HG03469 (cell line): Measurements from ENCODE around the gene KHDC1L.
"Not testable (repeated sequence)": the region's sequence is repeated elsewhere in the genome, so short reads cannot be mapped to it uniquely, and the experiment has no call there.

Experiments used
- ATAC-seq: cut with Tn5 transposase; IDR thresholded peaks from one replicate; pipeline ENCODE4 v1.9.1; 2021; ENCODE audit warnings: mild to moderate bottlenecking, moderate library complexity, moderate number of reproducible peaks; ENCODE audit not compliant: unreplicated experiment

KHDC1L gene, protein sequence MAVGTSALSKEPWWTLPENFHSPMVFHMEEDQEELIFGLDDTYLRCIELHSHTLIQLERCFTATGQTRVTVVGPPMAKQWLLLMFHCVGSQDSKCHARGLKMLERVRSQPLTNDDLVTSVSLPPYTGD

DNA sequence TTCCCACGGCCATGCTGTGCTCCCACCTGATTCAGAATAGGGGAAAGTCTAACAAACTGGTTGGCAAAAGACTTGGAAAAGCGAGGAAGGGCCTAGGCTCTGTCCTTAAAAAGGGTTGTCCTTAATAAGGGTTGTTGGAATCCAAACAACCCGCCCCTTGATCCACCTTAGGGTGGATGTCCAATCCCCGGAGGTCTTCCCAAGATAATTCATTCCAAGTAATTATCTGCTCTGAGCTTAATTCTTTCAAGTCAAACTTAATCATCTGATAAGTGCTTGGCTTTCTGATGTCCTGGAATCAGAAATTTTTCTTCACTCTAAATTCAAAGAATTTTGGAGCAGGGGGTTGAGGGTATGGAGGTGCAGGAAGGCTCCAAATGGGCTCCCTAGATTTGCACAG, at the start of gene KHDC1L:
Gene KHDC1L (minus strand): TSS at position 101 of the 400 bp plus-strand sequence. CDS start 88 bp downstream, at position 13.
- ATAC-seq, result no peak

DNA sequence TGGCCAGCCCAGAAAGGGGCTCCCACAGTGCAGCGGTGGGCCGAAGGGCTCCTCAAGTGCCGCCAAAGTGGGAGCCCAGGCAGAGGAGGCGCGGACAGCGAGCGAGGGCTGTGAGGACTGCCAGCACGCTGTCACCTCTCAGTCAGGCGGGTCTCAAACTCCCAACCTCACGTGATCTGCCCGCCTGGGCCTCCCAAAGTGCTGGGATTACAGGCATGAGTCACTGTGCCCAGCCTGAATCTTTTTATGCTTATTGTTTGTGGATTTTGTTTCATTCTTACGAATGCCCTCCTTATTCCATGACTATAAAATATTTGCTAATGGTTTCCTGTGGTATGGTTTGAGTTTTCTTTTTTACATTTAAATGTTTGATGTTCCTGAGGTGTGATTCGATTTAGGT, 44.0 kb upstream of the KHDC1L start:
- ATAC-seq, result not testable (repeated sequence)

DNA sequence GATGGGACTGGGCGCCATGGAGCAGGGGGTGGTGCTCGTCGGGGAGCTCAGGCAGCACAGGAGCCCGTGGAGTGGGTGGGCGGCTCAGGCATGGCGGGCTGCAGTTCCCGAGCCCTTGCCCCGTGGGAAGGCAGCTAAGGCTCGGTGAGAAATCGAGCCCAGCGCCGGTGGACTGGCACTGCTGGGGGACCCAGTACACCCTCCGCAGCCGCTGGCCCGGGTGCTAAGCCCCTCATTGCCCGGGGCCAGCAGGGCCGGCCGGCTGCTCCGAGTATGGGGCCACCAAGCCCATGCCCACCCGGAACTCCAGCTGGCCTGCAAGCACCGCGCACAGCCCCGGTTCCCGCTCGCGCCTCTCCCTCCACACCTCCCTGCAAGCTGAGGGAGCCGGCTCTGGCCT, 43.6 kb upstream of the KHDC1L start:
- ATAC-seq, result not testable (repeated sequence)

DNA sequence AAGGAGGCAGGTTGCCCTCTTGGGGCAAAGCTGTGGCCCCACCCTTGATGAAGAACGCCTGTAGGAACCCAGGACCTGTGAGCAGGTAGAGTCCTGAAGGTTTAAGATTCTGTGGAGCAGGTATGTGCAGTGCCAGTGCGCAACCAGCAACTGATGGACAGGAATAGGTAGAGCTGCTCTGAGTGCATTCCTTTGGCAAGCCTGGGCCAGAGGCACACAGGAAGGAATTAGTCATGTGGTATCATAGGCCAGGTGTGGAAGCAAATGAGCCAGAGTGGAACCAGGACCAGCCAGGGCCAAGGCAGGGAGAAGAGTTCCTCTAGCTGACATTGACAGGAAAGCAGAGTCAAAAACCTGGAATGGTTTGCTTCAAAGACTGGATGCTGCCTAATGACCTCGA, 39.1 kb upstream of the KHDC1L start:
- no peak for ATAC-seq

DNA sequence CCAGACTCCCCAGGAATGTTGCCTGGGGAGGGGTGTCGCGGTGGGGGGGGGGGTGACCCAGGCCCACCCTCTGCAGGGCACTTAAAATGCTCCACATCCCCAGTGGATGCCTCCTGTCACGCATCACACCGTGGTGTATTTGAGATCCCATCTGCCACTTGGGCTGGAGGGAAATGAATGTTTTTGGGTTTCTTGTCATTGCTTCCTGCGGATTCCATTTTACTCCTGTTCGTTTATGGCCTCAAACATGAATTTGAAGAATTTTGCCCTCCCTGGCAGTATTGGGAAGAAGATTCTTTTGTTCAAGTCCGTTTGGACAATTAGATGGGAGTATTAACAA, 38.2 kb upstream of the KHDC1L start:
- no peak for ATAC-seq

DNA sequence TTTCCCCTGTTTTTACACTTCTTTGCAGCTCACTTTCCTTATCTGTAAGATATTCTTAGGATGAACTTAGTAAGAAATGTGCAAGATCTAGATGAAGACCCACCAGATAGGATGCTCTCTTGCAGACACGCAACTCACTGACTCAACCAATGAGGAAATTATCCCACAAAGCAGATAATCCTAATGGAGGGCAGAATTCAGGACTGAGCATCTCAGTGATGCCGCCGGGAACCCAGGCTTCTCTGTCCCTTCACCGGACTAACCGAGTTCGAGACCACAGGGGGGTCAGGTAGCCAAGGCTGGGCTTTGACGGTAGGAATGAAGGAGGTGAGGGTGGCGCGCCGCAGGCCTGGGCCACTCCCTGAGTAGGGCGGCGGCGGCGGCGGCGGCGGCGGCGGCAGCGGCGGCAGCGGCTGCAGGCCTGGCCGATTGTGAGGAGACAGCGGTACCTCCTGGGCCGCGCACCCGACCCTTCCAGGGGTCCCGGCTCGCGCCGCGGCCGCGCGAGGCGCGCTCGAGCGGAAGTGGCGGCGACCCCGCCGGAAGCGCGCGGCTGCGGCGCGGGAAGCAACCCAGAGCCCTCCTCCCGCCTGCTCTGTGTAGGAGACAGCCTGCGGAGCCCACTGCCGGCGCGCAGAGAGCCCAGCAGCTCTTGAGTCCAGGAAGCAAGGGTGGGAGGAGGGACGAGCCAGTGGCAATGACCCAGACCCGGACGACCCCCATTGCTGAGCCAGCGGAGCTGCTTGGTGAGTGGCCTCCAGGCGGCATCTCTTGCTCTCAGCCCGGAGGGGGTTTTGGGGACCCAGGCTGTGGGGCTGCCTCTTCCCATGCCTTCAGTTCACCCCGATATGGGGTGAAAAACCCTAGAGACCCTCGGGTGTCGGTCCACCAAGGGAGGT, 37.6 kb upstream of the KHDC1L start, which contains the start of gene KHDC1:
Gene KHDC1 (minus strand): TSS at position 526 of the 899 bp plus-strand sequence. CDS start 20,679 bp downstream, outside the sequence.
- ATAC-seq, result peak; percentile 86

DNA sequence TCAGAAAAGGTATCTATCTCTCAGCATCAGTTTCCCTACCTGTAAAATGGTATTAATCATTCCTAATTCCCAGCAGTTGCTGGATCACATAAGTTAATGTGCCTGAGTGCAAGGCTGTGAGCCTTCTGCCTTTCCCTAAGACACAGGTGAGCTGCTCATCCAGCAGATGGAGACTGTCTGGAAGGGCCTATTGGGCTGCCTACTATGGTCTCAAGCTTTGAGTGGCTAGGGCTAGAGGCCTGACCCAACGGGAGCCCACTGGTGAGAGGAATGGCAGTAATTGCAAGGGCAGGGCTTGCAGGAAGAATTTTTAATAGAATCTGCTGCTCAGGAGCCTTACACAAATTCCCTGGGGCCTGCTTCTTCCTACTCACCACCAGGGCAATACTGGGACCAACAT, 33.4 kb upstream of the KHDC1L start:
- ATAC-seq, result no peak

DNA sequence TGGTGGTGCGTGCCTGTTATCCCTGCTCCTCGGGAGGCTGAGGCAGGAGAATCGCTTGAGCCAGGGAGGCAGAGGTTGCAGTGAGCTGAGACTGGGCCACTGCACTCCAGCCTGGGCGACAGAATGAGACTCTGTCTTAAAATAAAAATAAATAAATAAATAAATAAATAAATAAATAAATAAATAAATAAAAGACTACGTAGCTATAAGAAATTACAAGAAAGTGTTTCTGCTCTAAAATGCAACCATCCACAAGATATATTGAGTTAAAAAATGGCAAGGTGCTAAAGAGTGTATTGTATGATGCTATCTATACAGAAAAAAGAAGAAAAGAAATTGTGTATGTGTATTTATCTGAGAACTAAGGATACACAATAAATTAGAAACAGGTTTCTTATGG, 29.0 kb upstream of the KHDC1L start:
- not testable (repeated sequence) for ATAC-seq

DNA sequence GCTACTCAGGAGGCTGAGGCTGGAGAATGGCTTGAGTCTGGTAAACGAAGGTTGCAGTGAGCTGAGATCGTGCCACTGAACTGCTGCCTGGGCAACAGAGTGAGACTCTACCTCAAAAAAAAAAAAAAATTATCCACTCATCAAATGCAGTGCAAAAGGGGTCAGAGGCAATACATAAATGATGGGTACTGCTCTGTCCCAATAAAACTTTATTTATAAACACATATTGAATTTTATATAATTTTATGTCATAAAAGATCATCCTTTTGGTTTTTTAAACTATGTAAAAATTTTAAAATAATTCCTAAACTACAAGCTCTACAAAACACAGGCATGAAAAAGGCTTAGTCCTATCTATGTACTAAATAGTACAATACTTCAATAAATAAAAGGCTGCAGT, 27.4 kb upstream of the KHDC1L start:
- ATAC-seq, result no peak

DNA sequence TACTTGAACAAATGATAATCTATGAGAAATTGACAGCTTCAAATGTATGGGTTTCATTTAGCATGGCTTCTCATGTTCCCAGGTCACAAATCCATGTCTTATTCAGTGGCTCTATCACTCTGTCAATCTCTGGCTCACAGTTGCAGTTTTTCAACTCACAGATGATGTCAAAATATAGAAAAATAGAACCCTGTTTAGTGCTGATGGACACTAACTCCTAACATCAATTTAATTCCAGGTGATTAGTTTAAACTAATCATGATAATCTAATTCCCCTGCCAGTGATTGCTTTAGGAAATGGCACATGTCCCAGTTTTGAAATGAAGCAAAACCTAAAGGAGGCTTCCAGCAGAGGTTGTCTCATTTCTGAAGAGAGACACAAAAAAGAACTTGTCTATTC, 24.7 kb upstream of the KHDC1L start:
- ATAC-seq, result no peak

DNA sequence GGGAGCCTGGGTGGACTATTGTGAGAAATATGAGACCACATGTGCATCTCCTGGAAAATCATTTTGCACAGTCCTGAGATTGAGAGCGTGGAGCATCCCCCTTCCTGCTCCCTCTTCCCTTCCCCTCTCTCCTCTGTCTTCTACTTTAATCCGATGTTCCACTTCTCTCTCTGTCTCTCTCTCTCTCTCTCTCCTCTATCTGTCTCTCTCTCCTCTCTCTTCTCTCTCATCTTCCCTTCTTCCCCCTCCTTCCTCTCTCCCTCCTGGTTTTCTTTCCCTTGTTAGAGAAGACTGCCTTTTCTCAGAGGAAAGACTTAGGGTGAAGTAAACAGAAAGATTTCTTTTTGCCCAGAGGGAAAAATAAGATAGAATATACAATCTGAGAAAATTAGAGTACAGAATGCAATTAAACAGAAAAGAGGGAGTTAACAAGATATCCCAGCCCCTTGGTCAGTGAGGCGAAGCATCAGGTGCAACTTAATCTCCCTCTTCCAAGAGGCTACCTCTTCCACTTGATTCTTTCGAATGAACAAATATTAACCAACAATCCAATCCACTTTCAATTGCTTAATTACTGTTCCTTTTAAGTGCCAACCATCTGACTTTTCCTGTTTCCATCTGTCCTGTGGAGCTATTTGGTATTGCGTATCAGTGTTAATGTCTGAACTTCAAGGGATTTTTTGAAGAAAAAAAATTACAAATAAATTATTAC, 23.1 kb upstream of the KHDC1L start:
- no peak for ATAC-seq

DNA sequence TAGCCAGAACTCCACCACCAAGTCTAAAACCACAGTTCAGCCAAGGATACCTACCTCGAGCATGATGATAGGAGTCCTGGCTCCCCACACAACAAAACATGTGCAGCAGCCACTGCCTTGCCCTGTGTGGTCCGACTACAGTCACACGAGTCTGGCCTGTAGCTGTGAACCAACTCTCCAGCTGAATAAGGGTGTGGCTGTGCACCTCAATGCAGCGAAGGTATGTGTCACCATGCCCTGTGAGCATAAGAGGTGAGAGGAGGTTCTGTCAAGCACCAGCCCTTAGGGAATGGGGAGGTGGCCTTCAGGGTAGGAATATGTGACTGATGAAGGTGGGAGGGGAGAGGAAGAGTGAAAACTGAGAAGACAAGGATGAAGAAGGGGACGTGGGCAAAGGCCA, 16.7 kb upstream of the KHDC1L start:
- ATAC-seq, result no peak

DNA sequence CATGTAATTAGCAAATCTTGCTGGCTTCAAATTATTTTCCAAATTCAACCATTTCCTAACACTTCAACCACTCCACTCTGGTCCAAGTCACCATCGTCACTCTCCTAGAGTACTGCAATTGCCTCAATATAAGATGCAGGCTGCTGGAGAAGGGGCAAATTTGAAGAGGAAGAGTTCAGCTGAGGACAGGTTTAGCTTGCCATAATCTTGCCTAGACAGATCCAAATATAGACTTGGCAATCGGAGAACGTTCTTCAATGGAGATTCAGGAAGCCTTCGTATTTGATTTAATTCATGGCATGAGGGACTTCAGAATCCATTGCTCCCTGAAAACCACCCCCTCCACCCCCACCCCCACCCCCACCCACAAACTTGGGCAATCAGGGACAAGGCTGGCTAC, 15.4 kb upstream of the KHDC1L start:
- no peak for ATAC-seq

DNA sequence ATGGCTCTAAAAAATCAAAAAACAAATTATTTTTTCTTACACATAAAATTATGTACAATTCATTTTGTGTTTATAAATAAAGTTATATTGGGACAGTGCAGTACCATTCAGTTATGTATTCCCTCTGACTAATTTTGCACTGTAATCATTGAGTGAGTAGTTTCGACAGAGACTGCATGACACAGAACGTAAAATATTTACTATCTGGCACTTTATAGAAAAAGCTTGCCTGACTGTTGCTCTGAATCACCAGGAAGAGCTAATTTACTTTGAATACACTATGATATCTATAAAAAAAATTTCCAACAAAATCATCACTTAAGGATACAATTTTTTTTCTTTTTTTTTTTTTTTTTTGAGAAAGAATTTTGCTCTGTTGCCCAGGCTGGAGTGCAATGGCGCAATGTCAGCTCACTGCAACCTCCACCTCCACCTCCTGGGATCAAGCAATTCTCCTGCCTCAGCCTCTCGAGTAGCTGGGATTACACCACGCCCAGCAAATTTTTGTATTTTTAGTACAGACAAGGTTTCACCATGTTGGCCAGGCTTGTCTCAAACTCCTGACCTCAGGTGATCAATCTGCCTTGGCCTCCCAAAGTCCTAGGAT, 11.0 kb upstream of the KHDC1L start:
- no peak for ATAC-seq

DNA sequence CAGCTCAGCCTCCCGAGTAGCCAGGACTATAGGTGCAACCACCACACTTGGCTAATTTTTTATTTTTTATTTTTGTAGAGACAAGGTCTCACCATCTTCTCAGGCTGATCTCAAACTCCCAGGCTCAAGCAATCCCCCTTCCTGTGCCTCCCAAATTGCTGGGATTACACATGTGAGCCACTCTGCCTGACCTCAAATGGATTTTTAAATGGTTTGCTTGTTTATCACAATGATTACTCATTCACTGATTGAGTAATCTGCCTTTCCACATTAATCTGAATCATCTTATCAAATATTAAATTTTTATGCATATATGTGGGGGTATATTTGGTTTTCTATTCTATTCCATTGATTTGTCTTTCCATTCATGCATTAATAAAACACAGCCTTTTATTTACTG, 9.4 kb upstream of the KHDC1L start:
- no peak for ATAC-seq

DNA sequence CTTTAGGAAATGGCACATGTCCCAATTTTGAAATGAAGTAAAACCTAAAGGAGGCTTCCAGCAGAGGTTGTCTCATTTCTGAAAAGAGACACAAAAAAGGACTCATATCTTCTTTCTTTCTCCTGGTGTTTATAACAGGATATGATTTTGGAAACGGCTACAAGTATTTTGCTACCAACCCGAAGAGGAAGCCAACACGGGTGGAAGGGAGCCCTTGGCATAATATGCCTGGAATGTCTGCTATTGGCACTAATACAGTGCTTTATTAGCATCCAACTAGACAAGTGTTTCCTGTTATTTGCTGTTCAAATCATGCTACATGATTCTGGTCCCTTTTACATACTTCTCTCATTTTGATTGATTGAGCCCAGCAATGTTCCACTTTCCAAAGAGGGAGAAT, 8.7 kb upstream of the KHDC1L start:
- not testable (repeated sequence) for ATAC-seq

DNA sequence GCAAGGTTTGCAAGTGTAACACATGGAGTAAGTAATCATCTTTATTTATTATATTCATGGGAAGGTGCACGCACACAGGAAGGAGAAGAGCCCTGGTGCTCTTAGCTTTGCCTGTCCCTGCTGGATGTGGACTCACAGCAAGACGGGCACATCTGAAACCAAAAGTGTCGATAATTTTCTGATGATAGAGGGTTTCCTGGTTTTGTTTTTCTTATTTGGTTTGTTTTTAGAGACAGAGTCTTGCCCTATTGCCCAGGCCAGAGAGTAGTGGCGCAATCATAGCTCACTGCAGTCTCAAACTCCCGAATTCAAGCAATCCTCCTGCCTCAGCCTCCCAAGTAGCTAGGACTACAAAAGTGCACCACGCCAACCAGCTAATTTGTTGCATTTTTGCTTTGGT, 7.8 kb upstream of the KHDC1L start:
- no peak for ATAC-seq

DNA sequence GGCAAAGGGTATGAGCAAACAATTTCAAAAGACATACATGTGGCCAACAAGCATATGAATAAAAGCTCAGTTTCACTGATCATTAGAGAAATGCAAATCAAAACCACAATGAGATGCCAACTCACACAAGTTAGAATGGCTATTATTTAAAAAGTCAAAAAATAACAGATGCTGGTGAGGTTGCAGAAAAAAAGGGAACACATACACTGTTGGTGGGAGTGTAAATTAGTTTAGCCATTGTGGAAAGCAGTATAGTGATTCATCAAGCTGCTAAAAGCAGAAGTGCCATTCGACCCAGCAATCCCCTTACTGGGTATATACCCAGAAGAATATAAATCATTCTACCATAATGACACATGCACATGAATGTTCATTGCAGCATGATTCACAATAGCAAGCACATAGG, 6.7 kb upstream of the KHDC1L start:
- peak; percentile 53 for ATAC-seq

DNA sequence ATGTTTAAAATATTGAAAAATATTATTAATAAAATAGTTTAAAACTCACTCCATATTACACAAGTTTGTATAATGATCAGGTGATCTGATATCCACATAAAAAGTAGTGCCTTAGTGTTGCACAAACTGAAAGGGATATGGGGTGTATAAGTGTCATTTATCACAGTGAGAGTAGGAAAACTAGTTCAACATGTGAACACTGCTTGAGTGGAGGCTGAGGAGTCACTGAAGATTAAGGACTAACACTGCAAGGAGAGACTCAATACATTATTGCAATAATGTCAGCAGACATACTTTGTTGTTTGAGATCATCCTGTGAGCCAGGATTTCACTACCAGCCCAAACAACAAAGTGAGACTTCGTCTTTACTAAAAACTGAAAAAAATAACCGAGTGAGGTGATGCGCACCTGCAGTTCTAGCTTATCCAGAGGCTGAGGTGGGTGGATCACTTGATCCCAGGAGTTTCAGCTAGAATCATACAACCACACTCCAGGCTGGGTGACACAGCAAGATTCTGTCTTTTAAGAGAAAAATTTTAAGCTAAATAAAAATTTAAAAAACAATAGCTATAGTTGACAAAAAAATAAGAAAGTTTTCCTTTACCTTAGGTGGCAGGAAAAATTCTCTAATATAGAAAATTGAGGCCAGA, 2.4 kb upstream of the KHDC1L start:
- ATAC-seq, result no peak

DNA sequence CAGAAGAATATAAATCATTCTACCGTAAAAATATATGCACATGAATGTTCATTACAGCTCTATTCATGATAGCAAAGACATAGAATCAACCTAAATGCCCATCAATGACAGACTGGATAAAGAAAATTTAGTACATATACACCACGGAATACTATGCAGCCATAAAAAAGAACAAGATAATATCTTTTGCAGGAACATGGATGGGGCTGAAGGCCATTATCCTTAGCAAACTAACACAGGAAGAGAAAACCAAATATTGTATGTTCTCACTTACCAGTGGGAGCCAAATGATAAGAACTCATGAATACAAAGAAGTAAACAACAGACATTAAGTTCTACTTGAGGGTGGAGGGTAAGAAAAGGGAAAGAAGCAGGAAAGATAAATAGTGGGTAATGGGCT, 8.4 kb downstream of the KHDC1L start:
- ATAC-seq, result no peak

DNA sequence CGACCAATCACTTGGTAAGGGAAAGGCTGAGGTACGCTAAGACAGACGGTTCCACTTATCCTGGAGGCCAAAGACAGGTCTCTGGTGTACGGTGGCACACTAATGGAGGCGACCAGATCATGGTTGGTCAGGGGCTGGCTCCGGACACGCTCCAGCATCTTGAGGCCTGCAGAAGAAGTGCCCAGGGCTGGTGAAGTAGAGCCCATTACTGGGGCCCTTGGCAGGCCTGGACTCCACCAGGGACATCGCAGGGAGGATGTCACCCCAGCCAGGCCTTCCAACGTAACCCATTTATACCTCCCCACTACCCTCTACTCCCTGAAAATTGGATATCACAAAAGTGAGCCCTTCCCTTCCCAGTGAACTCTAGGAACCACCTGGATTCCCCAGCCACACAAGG, 16.2 kb downstream of the KHDC1L start:
- no peak for ATAC-seq
